PC-3 (cell line): ENCODE data around the gene FASTKD3. TPM values are rescaled to one million over a fixed set of nuclear protein-coding genes. Genes with fewer than 3 reads are reported as not detected.

Experiments
- ATAC-seq: fragments of 200-7000 bp; cut with Tn5 transposase; 2 replicates; pipeline ENCODE4 v1.9.1; 2020; ENCODE audit warnings: mild to moderate bottlenecking, moderate library complexity
- BruUV-seq: library from RNA; stranded (reverse); fragments of 400-500 nt; replicated peaks from 2 replicates; lab custom pipeline; 2021; lab: Mats Ljungman, UMichigan
- CTCF ChIA-PET: fragments of 300-600 bp; sonication (Branson Sonifier 250); formaldehyde crosslinking; loops from one replicate; lab custom pipeline; 2022; ENCODE audit warnings: antibody characterized with exemption; lab: Charles Lee
- POLR2A ChIA-PET: fragments of 300-600 bp; sonication (Branson Sonifier 250); formaldehyde crosslinking; loops from one replicate; lab custom pipeline; 2022; ENCODE audit warnings: antibody characterized with exemption; ENCODE audit not compliant: unreplicated experiment; lab: Charles Lee
- DNase-seq: peaks from one replicate; pipeline ENCODE4 v3.0.0-alpha.2; 2015
- H2AFZ ChIP-seq: fragments of 300-600 bp; sonication (generic); 2 replicates; pipeline ENCODE4 v1.6.0; 2016; ENCODE audit warnings: antibody characterized with exemption, low read length
- H3F3A ChIP-seq: fragments of 300-600 bp; sonication (generic); one replicate; pipeline ENCODE4 v1.6.0; 2017; ENCODE audit warnings: antibody characterized with exemption, low read length, control low read depth, mild to moderate bottlenecking; ENCODE audit not compliant: unreplicated experiment
- H3K27ac ChIP-seq: fragments of 300-600 bp; sonication (generic); 2 replicates; pipeline ENCODE4 v1.5.1; 2016; ENCODE audit warnings: mild to moderate bottlenecking, low read length
- H3K27me3 ChIP-seq: fragments of 300-600 bp; sonication (generic); 2 replicates; pipeline ENCODE4 v1.6.1; 2016; ENCODE audit warnings: low read length, mixed read lengths
- H3K36me3 ChIP-seq: fragments of 300-600 bp; sonication (generic); 2 replicates; pipeline ENCODE4 v1.6.1; 2016; ENCODE audit warnings: low read depth, mixed run types, low read length, mixed read lengths
- H3K4me1 ChIP-seq: fragments of 300-600 bp; sonication (generic); 2 replicates; pipeline ENCODE4 v1.5.1; 2016; ENCODE audit warnings: low read length; ENCODE audit not compliant: insufficient read depth
- H3K4me2 ChIP-seq: fragments of 300-600 bp; sonication (generic); 2 replicates; pipeline ENCODE4 v1.6.0; 2016; ENCODE audit warnings: low read length
- H3K4me3 ChIP-seq: fragments of 300-600 bp; sonication (generic); 2 replicates; pipeline ENCODE4 v1.5.1; 2016; ENCODE audit warnings: mild to moderate bottlenecking, low read length, mixed read lengths
- H3K79me2 ChIP-seq: fragments of 300-600 bp; sonication (generic); 2 replicates; pipeline ENCODE4 v1.6.1; 2017; ENCODE audit warnings: low read length, mixed read lengths
- H3K9ac ChIP-seq: fragments of 300-600 bp; sonication (generic); 2 replicates; pipeline ENCODE4 v1.6.0; 2016; ENCODE audit warnings: mild to moderate bottlenecking, low read length
- H3K9me2 ChIP-seq: fragments of 300-600 bp; sonication (generic); replicated peaks from 2 replicates; pipeline ENCODE4 v1.6.1; 2016; ENCODE audit warnings: mixed run types, low read length, mixed read lengths
- H3K9me3 ChIP-seq: fragments of 300-600 bp; sonication (generic); 2 replicates; pipeline ENCODE4 v1.6.1; 2016; ENCODE audit warnings: low read length, mixed read lengths
- H4K20me1 ChIP-seq: fragments of 300-600 bp; sonication (generic); 2 replicates; pipeline ENCODE4 v1.6.1; 2016; ENCODE audit warnings: low read length, mixed read lengths
- EZH2 ChIP-seq: fragments of 300-600 bp; sonication (generic); IDR thresholded peaks from one replicate; pipeline ENCODE4 v1.6.1; 2017; ENCODE audit warnings: antibody characterized with exemption, mild to moderate bottlenecking, low read length; ENCODE audit not compliant: unreplicated experiment
- EZH2phosphoT487 ChIP-seq: fragments of 300-600 bp; sonication (generic); IDR thresholded peaks from 2 replicates; pipeline ENCODE4 v1.6.1; 2018; ENCODE audit warnings: mild to moderate bottlenecking, antibody characterized with exemption, low read length, borderline replicate concordance
- intact Hi-C: fragments of 100-400 bp; cut with micrococcal nuclease; formaldehyde crosslinking; loops from 2 replicates; pipeline ENCODE4 v1.9.0; 2023
- total RNA-seq: library from RNA; depleted of rRNA; stranded (reverse); fragments of >200 nt; gene quantifications from 2 replicates; pipeline ENCODE4 v1.2.3, GENCODE V29; 2014
- TF ChIP-seq, protein P1 (sequence below): fragments of 300-600 bp; sonication (generic); conservative IDR thresholded peaks from 2 replicates; pipeline ENCODE4 v1.5.1; 2017; ENCODE audit warnings: antibody characterized with exemption, low read depth, mild to moderate bottlenecking, low read length

Gene FASTKD3
- total RNA-seq, 1 experiment from 2014 or later: 16.5 TPM

DNA sequence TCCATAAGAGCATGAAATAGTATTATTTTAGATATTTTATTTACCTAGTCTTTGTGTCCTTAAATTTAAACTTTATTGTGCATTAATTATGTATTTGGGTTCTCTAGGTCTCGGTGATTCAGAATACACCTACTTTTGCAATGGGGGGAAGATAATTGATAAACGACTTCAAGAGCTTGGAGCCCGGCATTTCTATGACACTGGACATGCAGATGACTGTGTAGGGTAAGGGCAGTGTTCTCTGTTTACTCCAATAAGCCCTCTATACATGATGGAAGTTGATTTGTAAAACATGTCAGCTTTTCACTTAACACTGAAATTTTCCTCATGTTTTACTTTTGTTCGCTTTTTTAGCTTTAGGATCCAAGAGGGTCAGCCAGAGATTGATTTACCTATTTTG is 6.3 kb upstream of the FASTKD3 start:
- Histone ChIP-seq H3K36me3 (peaks cover 69% of the 10 kb centered on the region), H3K9me3 (no peaks in the 10 kb centered on the region), H3K9me2 (no peaks in the 10 kb centered on the region), H4K20me1 (peaks cover 29% of the 10 kb centered on the region), H3K79me2 (peaks cover 59% of the 10 kb centered on the region), H3K27me3 (no peaks in the 10 kb centered on the region), H3K9ac (no peak overlapping the region), H3F3A (peaks cover 5% of the 10 kb centered on the region), H3K4me2 (no peak overlapping the region), H3K27ac (no peak overlapping the region), H3K4me3 (no peak overlapping the region), H3K4me1 (peaks cover 48% of the 10 kb centered on the region), H2AFZ (no peak overlapping the region)
- TF ChIP-seq, protein P1, sequence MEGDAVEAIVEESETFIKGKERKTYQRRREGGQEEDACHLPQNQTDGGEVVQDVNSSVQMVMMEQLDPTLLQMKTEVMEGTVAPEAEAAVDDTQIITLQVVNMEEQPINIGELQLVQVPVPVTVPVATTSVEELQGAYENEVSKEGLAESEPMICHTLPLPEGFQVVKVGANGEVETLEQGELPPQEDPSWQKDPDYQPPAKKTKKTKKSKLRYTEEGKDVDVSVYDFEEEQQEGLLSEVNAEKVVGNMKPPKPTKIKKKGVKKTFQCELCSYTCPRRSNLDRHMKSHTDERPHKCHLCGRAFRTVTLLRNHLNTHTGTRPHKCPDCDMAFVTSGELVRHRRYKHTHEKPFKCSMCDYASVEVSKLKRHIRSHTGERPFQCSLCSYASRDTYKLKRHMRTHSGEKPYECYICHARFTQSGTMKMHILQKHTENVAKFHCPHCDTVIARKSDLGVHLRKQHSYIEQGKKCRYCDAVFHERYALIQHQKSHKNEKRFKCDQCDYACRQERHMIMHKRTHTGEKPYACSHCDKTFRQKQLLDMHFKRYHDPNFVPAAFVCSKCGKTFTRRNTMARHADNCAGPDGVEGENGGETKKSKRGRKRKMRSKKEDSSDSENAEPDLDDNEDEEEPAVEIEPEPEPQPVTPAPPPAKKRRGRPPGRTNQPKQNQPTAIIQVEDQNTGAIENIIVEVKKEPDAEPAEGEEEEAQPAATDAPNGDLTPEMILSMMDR: no peak
- TF ChIP-seq EZH2phosphoT487: no peak
- TF ChIP-seq EZH2: no peak
- no TSS peak for BruUV-seq
- ChIA-PET CTCF (no interaction called here), POLR2A (no interaction called here)
- ATAC-seq (no peak), DNase-seq (no peak)
- intact Hi-C loops: no loop called here

GRCh38 chr5:7874639-7875038 is 5.8 kb upstream of the FASTKD3 start:
- intact Hi-C loops: no loop called here
- Histone ChIP-seq H3K27me3 (no peaks in the 10 kb centered on the region), H3K4me1 (peaks cover 48% of the 10 kb centered on the region), H3K27ac (no peak overlapping the region), H3K9ac (no peak overlapping the region), H3K4me3 (no peak overlapping the region), H3K36me3 (peaks cover 65% of the 10 kb centered on the region), H3K79me2 (peaks cover 64% of the 10 kb centered on the region), H3K4me2 (no peak overlapping the region), H3K9me2 (no peaks in the 10 kb centered on the region), H4K20me1 (peaks cover 34% of the 10 kb centered on the region), H3F3A (peaks cover 5% of the 10 kb centered on the region), H3K9me3 (no peaks in the 10 kb centered on the region), H2AFZ (no peak overlapping the region)
- ATAC-seq (no peak), DNase-seq (no peak)
- no TSS peak for BruUV-seq
- POLR2A ChIA-PET: no interaction called here
- TF ChIP-seq, protein P1: no peak
- no peak for TF ChIP-seq EZH2
- TF ChIP-seq EZH2phosphoT487: no peak
- CTCF ChIA-PET: interaction anchor here (0.6 kb wide), 1 partner anchor 1625 kb away, joined by 6 read pairs; no protein-coding TSS in a partner anchor

DNA sequence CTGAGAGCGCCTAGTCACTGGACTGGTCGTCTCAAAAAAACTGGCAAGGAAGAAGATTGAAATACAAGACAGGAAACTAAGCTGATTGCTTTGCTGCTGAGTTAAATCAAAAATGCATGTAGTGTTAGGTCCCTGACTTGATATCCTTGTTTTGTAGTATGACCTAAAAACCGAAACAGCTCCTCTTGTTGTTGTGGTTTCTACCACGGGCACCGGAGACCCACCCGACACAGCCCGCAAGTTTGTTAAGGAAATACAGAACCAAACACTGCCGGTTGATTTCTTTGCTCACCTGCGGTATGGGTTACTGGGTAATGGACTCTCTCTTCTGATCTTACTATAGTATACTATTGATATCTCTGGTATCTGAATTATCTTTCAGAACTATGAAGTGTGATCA is 4.4 kb upstream of the FASTKD3 start:
- H3K36me3 ChIP-seq: peaks cover 53% of the 10 kb centered on the region
- no TSS peak for BruUV-seq
- no peaks in the 10 kb centered on the region for H3K27me3 ChIP-seq
- TF ChIP-seq, protein P1: no peak
- TF ChIP-seq EZH2 (no peak), EZH2phosphoT487 (no peak)
- no peaks in the 10 kb centered on the region for H3K9me3 ChIP-seq
- H2AFZ ChIP-seq: no peak overlapping the region
- no peak overlapping the region for H3K9ac ChIP-seq
- no peak overlapping the region for H3K4me2 ChIP-seq
- intact Hi-C loops: no loop called here
- ChIA-PET CTCF (no interaction called here), POLR2A (no interaction called here)
- peaks cover 34% of the 10 kb centered on the region for H4K20me1 ChIP-seq
- H3K4me3 ChIP-seq: no peak overlapping the region
- peaks cover 5% of the 10 kb centered on the region for H3F3A ChIP-seq
- peaks cover 73% of the 10 kb centered on the region for H3K79me2 ChIP-seq
- H3K4me1 ChIP-seq: peaks cover 40% of the 10 kb centered on the region
- no peak for ATAC-seq
- H3K9me2 ChIP-seq: no peaks in the 10 kb centered on the region
- no peak overlapping the region for H3K27ac ChIP-seq
- no peak for DNase-seq
